ENCODE measurements around the gene CHCHD4.
"Not testable (repeated sequence)": the region's sequence is repeated elsewhere in the genome, so short reads cannot be mapped to it uniquely, and the experiment has no call there.

The CHCHD4 gene

DNA sequence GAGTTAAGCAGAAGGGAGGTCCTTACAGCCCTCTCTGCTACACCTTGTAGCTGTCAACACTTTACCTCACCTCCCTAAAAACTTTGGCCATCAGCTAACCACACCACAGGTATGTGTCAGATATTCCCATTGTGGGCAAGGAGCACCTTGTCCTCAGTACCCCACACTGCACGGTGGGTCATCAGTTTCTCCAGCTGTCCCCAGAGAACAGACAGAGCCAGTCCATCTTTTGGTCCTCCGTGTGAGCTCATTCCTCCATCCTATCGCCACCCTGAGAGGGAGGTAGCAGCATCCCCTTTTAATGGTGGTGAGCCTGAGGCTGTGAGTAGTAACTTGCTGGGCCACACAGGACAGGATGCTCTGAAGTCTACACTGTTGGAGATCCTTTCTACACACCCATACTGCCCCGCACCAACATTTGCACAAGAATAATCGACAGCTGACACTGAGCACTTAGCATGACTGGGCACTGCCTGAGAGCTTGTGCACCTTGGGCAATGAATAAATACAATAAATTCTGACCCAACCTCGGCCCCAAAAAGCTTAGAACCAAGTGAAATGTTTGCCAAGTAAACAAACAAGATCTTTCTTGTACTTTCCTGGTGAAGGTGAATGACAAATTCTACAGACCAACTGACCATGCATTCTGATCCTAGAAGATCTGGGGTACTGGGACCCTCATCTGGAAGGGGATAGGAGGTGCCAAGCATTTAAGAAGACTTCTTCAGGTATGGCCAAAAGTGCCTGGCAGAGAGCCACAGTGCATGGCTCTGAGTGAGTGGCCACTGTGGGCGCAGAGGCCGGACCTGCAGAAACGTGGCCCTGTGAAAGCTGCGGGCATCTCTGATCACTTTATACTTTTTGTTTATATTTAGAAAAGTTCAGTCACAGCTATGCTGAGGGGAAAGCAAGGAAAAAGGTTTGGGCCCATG is 6.9 kb downstream of the CHCHD4 start:
- Histone ChIP-seq H3K4me1 (ENCODE audit: control insufficient read depth, low read depth, low read length) (peaks cover 8% of the 10 kb centered on the region), H3K27ac (ENCODE audit: low read length) (no peak overlapping the region), H3K36me3 (ENCODE audit: control insufficient read depth, low read depth, low read length) (peaks cover 33% of the 10 kb centered on the region), H3K27me3 (ENCODE audit: control insufficient read depth, insufficient read depth, low read length) (no peaks in the 10 kb centered on the region), H3K9me3 (ENCODE audit: control insufficient read depth, low read depth, low read length) (no peaks in the 10 kb centered on the region), H3K9ac (ENCODE audit: low read length) (no peak overlapping the region), H3K4me3 (ENCODE audit: low read length) (no peak overlapping the region)

DNA sequence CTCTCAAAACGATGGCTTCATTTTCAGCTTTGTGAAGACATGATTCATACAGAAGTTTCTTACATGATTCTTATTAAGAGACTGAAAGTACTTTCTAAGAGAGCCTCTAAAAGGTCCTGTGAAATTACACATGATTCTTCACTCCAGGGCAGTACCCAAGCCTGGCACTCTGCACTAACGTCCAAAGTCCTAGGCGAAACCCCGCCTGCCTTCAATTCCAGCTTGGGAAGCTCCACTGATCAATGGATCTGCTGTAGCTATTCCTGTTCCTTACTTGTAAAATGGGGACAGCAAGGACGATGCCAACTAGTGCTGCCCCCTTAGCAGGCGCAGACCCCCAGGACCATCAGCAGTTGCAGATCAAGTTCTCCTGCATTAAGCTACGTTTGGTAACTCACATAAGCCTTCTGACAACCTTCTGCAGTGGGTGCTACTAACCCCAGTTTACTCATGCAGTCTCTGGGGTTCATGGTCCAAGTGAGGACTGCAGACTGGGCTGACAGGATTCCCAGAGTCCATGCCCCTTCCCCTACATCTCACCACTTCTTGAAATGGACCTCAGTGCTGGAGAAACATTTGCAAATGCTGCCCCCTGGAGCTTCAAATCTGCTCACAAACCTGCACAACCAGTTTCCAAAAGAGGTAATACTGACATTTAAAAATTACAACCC is 10.6 kb downstream of the CHCHD4 start:
- Histone ChIP-seq H3K36me3 (ENCODE audit: control insufficient read depth, low read depth, low read length) (peaks cover 36% of the 10 kb centered on the region), H3K9ac (ENCODE audit: low read length) (no peak overlapping the region), H3K4me1 (ENCODE audit: control insufficient read depth, low read depth, low read length) (no peaks in the 10 kb centered on the region), H3K9me3 (ENCODE audit: control insufficient read depth, low read depth, low read length) (no peaks in the 10 kb centered on the region), H3K4me3 (ENCODE audit: low read length) (no peak overlapping the region), H3K27ac (ENCODE audit: low read length) (no peak overlapping the region), H3K27me3 (ENCODE audit: control insufficient read depth, insufficient read depth, low read length) (no peaks in the 10 kb centered on the region)

DNA sequence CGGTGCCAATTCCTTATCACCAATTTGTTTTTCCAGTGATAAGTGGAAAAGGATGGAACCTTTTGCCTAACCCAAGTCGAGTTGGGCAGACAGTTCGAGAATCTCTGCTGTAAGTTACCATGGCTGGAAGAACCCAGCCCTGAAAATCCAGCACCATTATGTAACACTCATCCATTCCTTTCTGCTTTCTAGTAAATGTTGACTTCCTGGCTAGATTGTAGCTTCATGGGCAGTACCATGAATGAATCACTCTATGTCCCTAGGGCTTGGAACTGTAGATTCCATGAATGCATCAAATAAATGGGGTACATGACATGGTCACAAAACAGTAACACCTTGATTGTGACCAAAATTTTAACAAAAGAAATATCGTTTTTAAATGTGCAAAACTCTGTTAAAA is 14.0 kb downstream of the CHCHD4 start:
- Histone ChIP-seq H3K36me3 (ENCODE audit: control insufficient read depth, low read depth, low read length) (peaks cover 28% of the 10 kb centered on the region), H3K27me3 (ENCODE audit: control insufficient read depth, insufficient read depth, low read length) (no peaks in the 10 kb centered on the region), H3K27ac (ENCODE audit: low read length) (no peak overlapping the region), H3K9me3 (ENCODE audit: control insufficient read depth, low read depth, low read length) (no peaks in the 10 kb centered on the region), H3K9ac (ENCODE audit: low read length) (no peak overlapping the region), H3K4me1 (ENCODE audit: control insufficient read depth, low read depth, low read length) (no peaks in the 10 kb centered on the region), H3K4me3 (ENCODE audit: low read length) (no peak overlapping the region)

DNA sequence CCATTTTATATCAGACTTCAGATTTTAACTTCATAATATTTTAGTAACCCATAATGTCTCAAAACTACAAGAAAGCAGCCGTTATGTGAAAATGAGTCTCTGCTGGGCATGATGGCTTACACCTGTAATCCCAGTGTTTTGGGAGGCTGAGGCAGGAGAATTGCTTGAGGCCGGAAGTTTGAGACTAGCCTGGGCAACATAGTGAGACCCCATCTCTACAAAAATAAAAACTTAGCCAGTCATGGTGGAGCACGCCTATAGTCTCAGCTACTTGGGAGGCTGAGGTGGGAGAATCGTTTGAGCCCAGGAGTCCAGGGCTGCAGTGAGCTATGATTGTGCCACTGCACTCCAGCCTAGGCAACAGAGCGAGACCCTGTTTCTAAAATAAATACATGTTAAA is 14.8 kb downstream of the CHCHD4 start:
- peaks cover 20% of the 10 kb centered on the region for H3K36me3 ChIP-seq (ENCODE audit: control insufficient read depth, low read depth, low read length)

DNA sequence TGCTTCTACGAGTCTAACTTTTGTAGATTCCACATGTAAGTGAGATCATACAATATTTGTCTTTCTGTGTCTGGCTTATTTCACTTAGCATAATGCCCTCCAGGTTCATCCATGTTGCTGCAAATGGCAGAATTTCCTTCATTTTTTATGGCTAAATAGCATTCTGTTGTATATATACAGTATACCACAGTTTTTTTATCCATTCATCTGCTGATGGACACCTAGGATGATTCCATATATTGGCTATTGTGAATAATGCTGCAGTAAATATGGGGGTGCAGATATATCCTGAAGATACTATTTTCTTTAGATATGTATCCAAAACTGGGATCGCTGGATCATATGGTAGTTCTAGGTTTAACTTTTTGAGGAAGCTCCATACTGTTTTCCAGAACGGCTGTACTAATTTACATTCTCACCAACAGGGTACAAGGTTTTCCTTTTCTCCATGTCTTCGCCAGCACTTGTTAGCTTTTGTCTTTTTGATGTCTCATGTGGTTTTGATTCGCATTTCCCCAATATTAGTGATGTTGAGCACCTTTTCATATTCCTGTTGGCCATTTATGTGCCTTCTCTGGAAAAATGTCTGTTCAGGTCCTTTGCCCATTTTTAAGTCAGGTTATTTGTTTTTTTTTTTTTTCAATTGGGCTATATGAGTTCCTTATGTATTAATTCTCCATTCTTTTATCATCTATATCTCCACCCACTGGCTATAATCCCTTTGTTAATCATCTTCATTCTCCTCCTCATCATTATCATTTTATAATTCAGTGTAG is 26.9 kb downstream of the CHCHD4 start:
- H3K27ac ChIP-seq (ENCODE audit: low read length), result no peak overlapping the region
- H3K4me1 ChIP-seq (ENCODE audit: control insufficient read depth, low read depth, low read length), result no peaks in the 10 kb centered on the region
- no peak overlapping the region for H3K4me3 ChIP-seq (ENCODE audit: low read length)
- H3K36me3 ChIP-seq (ENCODE audit: control insufficient read depth, low read depth, low read length), result no peaks in the 10 kb centered on the region
- no peaks in the 10 kb centered on the region for H3K27me3 ChIP-seq (ENCODE audit: control insufficient read depth, insufficient read depth, low read length)
- H3K9me3 ChIP-seq (ENCODE audit: control insufficient read depth, low read depth, low read length), result no peaks in the 10 kb centered on the region
- H3K9ac ChIP-seq (ENCODE audit: low read length), result no peak overlapping the region

More for the DNA sequence above, 14.8 kb downstream of the CHCHD4 start:
- not testable (repeated sequence) for H3K9me3 ChIP-seq (ENCODE audit: control insufficient read depth, low read depth, low read length); H3K27ac ChIP-seq (ENCODE audit: low read length); H3K27me3 ChIP-seq (ENCODE audit: control insufficient read depth, insufficient read depth, low read length); H3K4me1 ChIP-seq (ENCODE audit: control insufficient read depth, low read depth, low read length); H3K4me3 ChIP-seq (ENCODE audit: low read length); H3K9ac ChIP-seq (ENCODE audit: low read length)

DNA sequence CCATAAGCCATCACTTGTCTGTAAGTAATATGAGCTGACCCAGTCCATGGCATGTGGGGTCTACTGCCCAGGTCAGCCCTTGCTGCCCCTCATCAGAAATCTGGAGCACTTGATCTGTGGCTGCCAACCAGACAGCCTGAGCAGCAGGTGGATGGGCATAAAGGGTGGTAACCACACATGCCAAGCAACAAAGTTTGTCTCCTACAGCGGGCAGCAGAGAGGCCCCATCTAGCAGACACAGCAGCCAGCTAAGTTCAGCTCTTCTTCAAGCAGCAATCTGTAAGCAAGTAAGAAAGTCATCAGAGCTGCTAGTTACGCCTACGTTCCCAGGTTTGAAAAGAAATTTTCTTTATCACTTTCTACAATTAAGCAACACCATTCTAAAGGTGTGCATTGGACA is 27.9 kb downstream of the CHCHD4 start:
- no peak overlapping the region for H3K27ac ChIP-seq (ENCODE audit: low read length)
- H3K9ac ChIP-seq (ENCODE audit: low read length), result no peak overlapping the region
- peaks cover 6% of the 10 kb centered on the region for H3K4me1 ChIP-seq (ENCODE audit: control insufficient read depth, low read depth, low read length)
- H3K4me3 ChIP-seq (ENCODE audit: low read length), result no peak overlapping the region
- no peaks in the 10 kb centered on the region for H3K9me3 ChIP-seq (ENCODE audit: control insufficient read depth, low read depth, low read length)
- no peaks in the 10 kb centered on the region for H3K27me3 ChIP-seq (ENCODE audit: control insufficient read depth, insufficient read depth, low read length)
- no peaks in the 10 kb centered on the region for H3K36me3 ChIP-seq (ENCODE audit: control insufficient read depth, low read depth, low read length)

DNA sequence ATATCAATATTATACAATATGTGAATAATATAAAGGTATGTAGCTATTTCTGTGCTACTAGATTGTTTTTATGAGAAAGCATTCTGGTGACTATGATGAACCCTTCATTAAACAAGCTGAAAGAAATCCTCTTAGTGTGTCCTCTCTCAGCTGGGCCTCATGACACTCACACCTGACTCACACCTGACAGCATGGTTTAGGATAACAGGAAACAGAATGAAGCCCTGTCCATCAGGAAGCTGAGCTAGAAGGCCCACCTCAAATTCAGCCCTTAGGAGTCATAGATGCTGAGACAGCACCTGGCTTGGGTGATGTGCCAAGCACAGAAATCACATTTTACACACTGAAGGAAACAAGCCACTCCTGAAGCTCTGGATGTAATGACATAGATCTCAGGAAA is 30.8 kb downstream of the CHCHD4 start:
- peaks cover 6% of the 10 kb centered on the region for H3K4me1 ChIP-seq (ENCODE audit: control insufficient read depth, low read depth, low read length)
- no peaks in the 10 kb centered on the region for H3K27me3 ChIP-seq (ENCODE audit: control insufficient read depth, insufficient read depth, low read length)
- H3K27ac ChIP-seq (ENCODE audit: low read length), result no peak overlapping the region
- no peak overlapping the region for H3K9ac ChIP-seq (ENCODE audit: low read length)
- H3K36me3 ChIP-seq (ENCODE audit: control insufficient read depth, low read depth, low read length), result no peaks in the 10 kb centered on the region
- no peak overlapping the region for H3K4me3 ChIP-seq (ENCODE audit: low read length)
- no peaks in the 10 kb centered on the region for H3K9me3 ChIP-seq (ENCODE audit: control insufficient read depth, low read depth, low read length)

DNA sequence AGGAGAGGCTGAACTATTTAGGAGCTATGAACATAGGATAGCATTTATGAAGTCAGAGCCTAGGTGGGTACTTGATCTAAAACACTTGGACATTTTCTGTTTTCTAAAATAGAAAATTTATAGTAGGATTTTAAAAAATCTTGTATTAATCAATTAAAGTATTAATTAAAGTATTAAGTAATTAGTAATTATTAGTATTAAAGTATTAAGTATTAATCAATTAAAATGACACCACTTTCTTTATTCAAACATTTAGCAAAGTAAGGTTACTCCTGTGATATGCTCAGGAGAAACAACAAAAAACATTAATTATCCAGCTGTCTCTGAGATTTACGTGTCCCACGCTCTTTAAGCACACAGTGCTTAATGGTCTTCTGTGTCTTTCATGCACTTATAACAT is 32.2 kb downstream of the CHCHD4 start:
- H3K4me3 ChIP-seq (ENCODE audit: low read length), result no peak overlapping the region

DNA sequence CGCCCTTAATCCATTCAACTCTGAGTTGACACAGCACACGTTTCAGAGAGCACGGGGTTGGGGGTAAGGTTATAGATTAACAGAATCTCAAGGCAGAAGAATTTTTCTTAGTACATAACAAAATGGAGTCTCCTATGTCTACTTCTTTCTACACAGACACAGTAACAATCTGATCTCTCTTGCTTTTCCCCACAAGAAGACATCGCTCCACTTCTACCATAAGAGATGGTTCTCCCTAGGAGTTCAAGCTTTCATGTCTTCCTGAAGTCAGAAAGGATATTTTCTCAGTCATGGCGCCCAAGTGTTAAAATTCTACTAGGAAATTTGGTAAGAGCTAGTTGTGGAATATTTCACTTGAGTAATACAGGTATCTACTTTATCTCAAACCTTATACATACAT is 32.7 kb downstream of the CHCHD4 start:
- not testable (repeated sequence) for H3K9ac ChIP-seq (ENCODE audit: low read length); H3K4me1 ChIP-seq (ENCODE audit: control insufficient read depth, low read depth, low read length); H3K9me3 ChIP-seq (ENCODE audit: control insufficient read depth, low read depth, low read length); H3K4me3 ChIP-seq (ENCODE audit: low read length); H3K27ac ChIP-seq (ENCODE audit: low read length); H3K36me3 ChIP-seq (ENCODE audit: control insufficient read depth, low read depth, low read length); H3K27me3 ChIP-seq (ENCODE audit: control insufficient read depth, insufficient read depth, low read length)

More for the DNA sequence above, 32.2 kb downstream of the CHCHD4 start:
- Histone ChIP-seq H3K27ac (ENCODE audit: low read length) (no peak overlapping the region), H3K36me3 (ENCODE audit: control insufficient read depth, low read depth, low read length) (no peaks in the 10 kb centered on the region), H3K9me3 (ENCODE audit: control insufficient read depth, low read depth, low read length) (no peaks in the 10 kb centered on the region), H3K4me1 (ENCODE audit: control insufficient read depth, low read depth, low read length) (peaks cover 6% of the 10 kb centered on the region), H3K9ac (ENCODE audit: low read length) (no peak overlapping the region), H3K27me3 (ENCODE audit: control insufficient read depth, insufficient read depth, low read length) (no peaks in the 10 kb centered on the region)

DNA sequence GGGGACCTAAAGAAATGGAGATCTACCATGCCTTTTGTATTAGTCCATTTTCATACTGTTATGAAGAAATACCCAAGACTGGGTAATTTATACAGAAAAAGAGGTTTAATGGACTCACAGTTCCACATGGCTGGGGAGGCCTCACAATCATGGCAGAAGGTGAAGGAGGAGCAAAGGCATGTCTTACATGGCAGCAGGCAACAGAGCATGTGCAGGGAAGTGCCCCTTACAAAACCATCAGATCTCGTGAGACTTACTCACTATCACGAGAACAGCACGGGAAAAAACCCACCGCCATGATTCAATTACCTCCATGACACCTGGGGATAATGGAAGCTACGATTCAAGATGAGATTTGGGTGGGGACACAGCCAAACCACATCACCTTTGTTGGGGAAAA is 37.2 kb downstream of the CHCHD4 start:
- H3K4me3 ChIP-seq (ENCODE audit: low read length); H3K27ac ChIP-seq (ENCODE audit: low read length); H3K4me1 ChIP-seq (ENCODE audit: control insufficient read depth, low read depth, low read length); H3K27me3 ChIP-seq (ENCODE audit: control insufficient read depth, insufficient read depth, low read length); H3K9me3 ChIP-seq (ENCODE audit: control insufficient read depth, low read depth, low read length); H3K9ac ChIP-seq (ENCODE audit: low read length); H3K36me3 ChIP-seq (ENCODE audit: control insufficient read depth, low read depth, low read length): not testable (repeated sequence)

DNA sequence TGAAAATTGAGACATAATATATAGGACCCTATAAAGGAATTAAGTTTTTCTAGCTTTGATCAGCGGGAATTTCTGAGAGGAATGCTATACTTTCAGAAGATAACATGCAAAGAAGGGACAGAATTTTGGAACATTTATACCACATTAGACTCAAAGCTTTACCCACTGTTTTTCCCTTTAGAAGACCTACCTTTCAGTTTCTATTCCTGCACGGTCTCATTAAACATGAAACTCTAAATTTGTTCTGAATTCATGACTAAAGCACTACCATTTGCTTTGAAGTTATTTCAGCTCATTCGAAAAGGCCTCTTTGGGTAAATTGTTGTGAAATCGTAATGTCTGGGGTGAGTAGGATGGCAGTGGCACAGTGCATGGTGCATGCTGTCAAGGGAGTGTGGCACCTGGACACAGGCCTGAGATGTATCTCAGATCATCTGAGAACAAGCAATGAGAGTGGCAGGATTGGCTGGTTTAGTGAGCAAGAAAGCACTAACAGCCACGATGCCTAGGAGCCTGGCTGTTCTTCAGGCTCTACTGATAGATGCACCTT is 42.5 kb downstream of the CHCHD4 start:
- no peak overlapping the region for H3K27ac ChIP-seq (ENCODE audit: low read length)
- no peak overlapping the region for H3K4me3 ChIP-seq (ENCODE audit: low read length)

More for the DNA sequence above, 42.5 kb downstream of the CHCHD4 start:
- H3K9ac ChIP-seq (ENCODE audit: low read length), result no peak overlapping the region
- peaks cover 3% of the 10 kb centered on the region for H3K9me3 ChIP-seq (ENCODE audit: control insufficient read depth, low read depth, low read length)
- H3K36me3 ChIP-seq (ENCODE audit: control insufficient read depth, low read depth, low read length), result no peaks in the 10 kb centered on the region
- no peaks in the 10 kb centered on the region for H3K4me1 ChIP-seq (ENCODE audit: control insufficient read depth, low read depth, low read length)
- H3K27me3 ChIP-seq (ENCODE audit: control insufficient read depth, insufficient read depth, low read length), result no peaks in the 10 kb centered on the region

All from iPS-18a (cell line).